Suprapubic skin (tissue), 4 donors: ENCODE data around the gene SORCS2. TPM values are rescaled to one million over a fixed set of nuclear protein-coding genes. Genes with fewer than 3 reads are reported as not detected.

Experiments used
- DNase-seq, 2 donors: peaks; one replicate each; pipeline ENCODE4 v3.0.0-alpha.2; 2019; ENCODE audit warnings: low spot score in 2 of 2
- H3K27ac ChIP-seq: fragments of 200-600 bp; sonication (generic); one replicate; pipeline ENCODE4 v1.5.1; 2019
- H3K27me3 ChIP-seq: fragments of 200-600 bp; sonication (generic); one replicate; pipeline ENCODE4 v1.5.1; 2019
- H3K36me3 ChIP-seq: fragments of 200-600 bp; sonication (generic); one replicate; pipeline ENCODE4 v1.5.1; 2019
- H3K4me1 ChIP-seq: fragments of 200-600 bp; sonication (generic); one replicate; pipeline ENCODE4 v1.5.1; 2019
- H3K4me3 ChIP-seq: fragments of 200-600 bp; sonication (generic); one replicate; pipeline ENCODE4 v1.5.1; 2019; ENCODE audit warnings: mild to moderate bottlenecking
- H3K9me3 ChIP-seq: fragments of 200-600 bp; sonication (generic); one replicate; pipeline ENCODE4 v1.5.1; 2019
- CTCF ChIP-seq, 2 donors: fragments of 200-600 bp in 1 of 2; fragments of 450-650 bp in 1 of 2; sonication (generic) in 1 of 2; IDR thresholded peaks; one replicate each; pipeline ENCODE4 v1.5.1; 2016 to 2019; ENCODE audit warnings: antibody characterized with exemption in 2 of 2, mild to moderate bottlenecking in 1 of 2, moderate library complexity in 1 of 2
- EP300 ChIP-seq: sonication (generic); formaldehyde crosslinking; IDR thresholded peaks from one replicate; pipeline ENCODE4 v1.6.1; 2017; ENCODE audit warnings: antibody characterized with exemption
- POLR2A ChIP-seq, 2 donors: fragments of 450-650 bp; IDR thresholded peaks; one replicate each; pipeline ENCODE4 v1.6.1; 2017; ENCODE audit warnings: antibody characterized with exemption in 2 of 2, mild to moderate bottlenecking in 2 of 2, moderate library complexity in 2 of 2
- POLR2AphosphoS5 ChIP-seq, 3 donors: sonication (generic); formaldehyde crosslinking; IDR thresholded peaks; one replicate each; pipeline ENCODE4 v1.6.1; 2017; ENCODE audit warnings: antibody characterized with exemption in 3 of 3
- WGBS: methylation state at CpG from one replicate; pipeline ENCODE4 v1.1.5; 2018; 5-methylcytosine and 5-hydroxymethylcytosine counted together
- total RNA-seq, 4 donors: library from RNA; depleted of rRNA; stranded (reverse); fragments of >200 nt; gene quantifications; one replicate each; pipeline ENCODE4 v1.1.0, GENCODE V29; 2016

SORCS2 gene
- total RNA-seq, 4 donors from 2014 or later = 0.94 to 4.6 (median 1.3) TPM

GRCh38 chr4:7233601-7234000 is 41.3 kb downstream of the SORCS2 start:
- H3K4me1 ChIP-seq = peaks cover 4% of the 10 kb centered on the region
- WGBS = 96% methylated on average over 11 of the region's 12 CpGs
- no peaks in the 10 kb centered on the region for H3K36me3 ChIP-seq
- DNase-seq = no peak
- peaks cover 7% of the 10 kb centered on the region for H3K27me3 ChIP-seq
- H3K9me3 ChIP-seq = no peaks in the 10 kb centered on the region
- TF ChIP-seq POLR2A (IDR thresholded peaks at IDR 0.05) = no peak
- TF ChIP-seq POLR2AphosphoS5 (IDR thresholded peaks at IDR 0.05) = no peak
- TF ChIP-seq CTCF (IDR thresholded peaks at IDR 0.05) = no peak
- no peak for TF ChIP-seq EP300
- no peak overlapping the region for H3K4me3 ChIP-seq
- H3K27ac ChIP-seq = no peak overlapping the region

GRCh38 chr4:7234355-7235029 is 42.2 kb downstream of the SORCS2 start:
- Histone ChIP-seq H3K27me3 (peaks cover 5% of the 10 kb centered on the region), H3K4me1 (peaks cover 4% of the 10 kb centered on the region), H3K27ac (no peak overlapping the region), H3K36me3 (no peaks in the 10 kb centered on the region), H3K9me3 (no peaks in the 10 kb centered on the region), H3K4me3 (no peak overlapping the region)
- TF ChIP-seq POLR2AphosphoS5 (IDR thresholded peaks at IDR 0.05) (no peak), POLR2A (IDR thresholded peaks at IDR 0.05) (no peak), EP300 (no peak), CTCF (IDR thresholded peaks at IDR 0.05) (no peak)
- no peak for DNase-seq
- WGBS = 83% methylated on average over 3 of the region's 14 CpGs

GRCh38 chr4:7235030-7235380 is 42.7 kb downstream of the SORCS2 start:
- no peak overlapping the region for H3K27ac ChIP-seq
- H3K36me3 ChIP-seq = no peaks in the 10 kb centered on the region
- 90% methylated on average over 13 of the region's 14 CpGs for WGBS
- no peaks in the 10 kb centered on the region for H3K9me3 ChIP-seq
- no peak for TF ChIP-seq CTCF (IDR thresholded peaks at IDR 0.05)
- TF ChIP-seq EP300 = no peak
- no peak for TF ChIP-seq POLR2A (IDR thresholded peaks at IDR 0.05)
- TF ChIP-seq POLR2AphosphoS5 (IDR thresholded peaks at IDR 0.05) = no peak
- H3K27me3 ChIP-seq = peaks cover 5% of the 10 kb centered on the region
- DNase-seq = no peak
- H3K4me3 ChIP-seq = no peak overlapping the region
- H3K4me1 ChIP-seq = peaks cover 4% of the 10 kb centered on the region

- no peak overlapping the region for H3K4me3 ChIP-seq
- no peak overlapping the region for H3K27ac ChIP-seq
- no peak for TF ChIP-seq CTCF (IDR thresholded peaks at IDR 0.05)
- no peak for TF ChIP-seq EP300
- TF ChIP-seq POLR2AphosphoS5 (IDR thresholded peaks at IDR 0.05) = no peak
- TF ChIP-seq POLR2A (IDR thresholded peaks at IDR 0.05) = no peak
- DNase-seq = no peak
- H3K4me1 ChIP-seq = peaks cover 4% of the 10 kb centered on the region
- 57% methylated on average over 4 of the region's 4 CpGs for WGBS
- H3K36me3 ChIP-seq = no peaks in the 10 kb centered on the region
- H3K9me3 ChIP-seq = no peaks in the 10 kb centered on the region
- peaks cover 5% of the 10 kb centered on the region for H3K27me3 ChIP-seq
Observed at GRCh38 chr4:7236847-7237246, 44.5 kb downstream of the SORCS2 start.

GRCh38 chr4:7237873-7238272 is 45.5 kb downstream of the SORCS2 start:
- Histone ChIP-seq H3K4me3 (no peak overlapping the region), H3K27me3 (no peaks in the 10 kb centered on the region), H3K36me3 (no peaks in the 10 kb centered on the region), H3K4me1 (peaks cover 4% of the 10 kb centered on the region), H3K9me3 (no peaks in the 10 kb centered on the region), H3K27ac (no peak overlapping the region)
- TF ChIP-seq POLR2A (IDR thresholded peaks at IDR 0.05) (no peak), EP300 (no peak), POLR2AphosphoS5 (IDR thresholded peaks at IDR 0.05) (no peak), CTCF (IDR thresholded peaks at IDR 0.05) (no peak)
- DNase-seq = no peak
- 75% methylated on average over 6 of the region's 6 CpGs for WGBS
